AG10803 (cell line): ENCODE results near the gene LRRN2.

Source experiments
- DNase-seq: peaks from one replicate; pipeline ENCODE4 v3.0.0; 2010; ENCODE audit warnings: low read depth
- H3K4me3 ChIP-seq: 2 replicates; pipeline ENCODE4 v1.5.1; 2011; ENCODE audit warnings: mild to moderate bottlenecking, low read length, control low read depth
- TF ChIP-seq, protein P1 (sequence below): conservative IDR thresholded peaks from 2 replicates; pipeline ENCODE4 v1.5.1; 2011; ENCODE audit warnings: mild to moderate bottlenecking, low read length, control low read depth, inconsistent platforms

Gene LRRN2

GRCh38 chr1:204589409-204590038 lies 96.0 kb downstream of the LRRN2 start:
- peak; percentile 80 for DNase-seq

GRCh38 chr1:204588826-204589225 lies 96.7 kb downstream of the LRRN2 start:
- TF ChIP-seq, protein P1, sequence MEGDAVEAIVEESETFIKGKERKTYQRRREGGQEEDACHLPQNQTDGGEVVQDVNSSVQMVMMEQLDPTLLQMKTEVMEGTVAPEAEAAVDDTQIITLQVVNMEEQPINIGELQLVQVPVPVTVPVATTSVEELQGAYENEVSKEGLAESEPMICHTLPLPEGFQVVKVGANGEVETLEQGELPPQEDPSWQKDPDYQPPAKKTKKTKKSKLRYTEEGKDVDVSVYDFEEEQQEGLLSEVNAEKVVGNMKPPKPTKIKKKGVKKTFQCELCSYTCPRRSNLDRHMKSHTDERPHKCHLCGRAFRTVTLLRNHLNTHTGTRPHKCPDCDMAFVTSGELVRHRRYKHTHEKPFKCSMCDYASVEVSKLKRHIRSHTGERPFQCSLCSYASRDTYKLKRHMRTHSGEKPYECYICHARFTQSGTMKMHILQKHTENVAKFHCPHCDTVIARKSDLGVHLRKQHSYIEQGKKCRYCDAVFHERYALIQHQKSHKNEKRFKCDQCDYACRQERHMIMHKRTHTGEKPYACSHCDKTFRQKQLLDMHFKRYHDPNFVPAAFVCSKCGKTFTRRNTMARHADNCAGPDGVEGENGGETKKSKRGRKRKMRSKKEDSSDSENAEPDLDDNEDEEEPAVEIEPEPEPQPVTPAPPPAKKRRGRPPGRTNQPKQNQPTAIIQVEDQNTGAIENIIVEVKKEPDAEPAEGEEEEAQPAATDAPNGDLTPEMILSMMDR = no peak
- DNase-seq = no peak
- H3K4me3 ChIP-seq = no peak overlapping the region

More at GRCh38 chr1:204589409-204590038, 96.0 kb downstream of the LRRN2 start:
- no peak overlapping the region for H3K4me3 ChIP-seq
- TF ChIP-seq, protein P1 = no peak

GRCh38 chr1:204587621-204588020 lies 97.9 kb downstream of the LRRN2 start:
- H3K4me3 ChIP-seq = no peak overlapping the region
- DNase-seq = no peak
- TF ChIP-seq, protein P1 = no peak

GRCh38 chr1:204584699-204585372 lies 100.7 kb downstream of the LRRN2 start:
- H3K4me3 ChIP-seq = no peak overlapping the region
- TF ChIP-seq, protein P1 = no peak
- DNase-seq = no peak

DNA sequence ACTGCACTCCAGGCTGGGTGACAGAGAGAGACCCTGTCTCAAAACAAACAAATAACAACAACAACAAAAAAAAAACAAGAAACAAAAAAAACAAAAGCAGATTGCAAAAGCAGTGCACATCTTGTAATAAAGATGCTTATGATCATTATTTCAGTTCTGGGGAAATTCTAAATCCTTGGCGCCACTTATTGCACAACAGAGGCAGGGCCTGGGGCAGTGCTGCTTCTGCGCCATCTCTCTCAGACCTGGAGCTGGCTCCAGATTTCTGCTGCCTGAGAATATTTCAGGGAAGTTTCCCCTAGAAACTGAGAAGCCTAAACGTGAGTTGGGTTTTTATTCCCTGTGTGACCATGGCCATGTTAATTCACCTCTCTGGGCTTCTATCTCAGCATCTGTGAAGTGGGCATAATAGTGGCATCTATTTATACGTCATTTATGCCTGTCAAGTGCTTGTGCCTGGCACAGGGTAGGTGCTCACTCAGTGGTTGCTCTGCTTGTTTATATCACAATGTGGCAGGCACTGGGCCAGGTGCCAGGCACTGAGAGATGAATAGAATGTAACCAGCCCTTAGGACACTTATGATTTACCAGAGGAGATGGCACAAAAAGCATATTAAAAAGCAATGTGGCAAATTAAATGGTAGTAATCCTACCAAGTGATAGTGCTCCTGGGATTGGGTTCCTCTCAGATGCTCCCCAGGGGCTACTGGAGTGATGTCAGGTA lies 101.5 kb downstream of the LRRN2 start:
- DNase-seq = no peak
- TF ChIP-seq, protein P1 = no peak
- H3K4me3 ChIP-seq = no peak overlapping the region

DNA sequence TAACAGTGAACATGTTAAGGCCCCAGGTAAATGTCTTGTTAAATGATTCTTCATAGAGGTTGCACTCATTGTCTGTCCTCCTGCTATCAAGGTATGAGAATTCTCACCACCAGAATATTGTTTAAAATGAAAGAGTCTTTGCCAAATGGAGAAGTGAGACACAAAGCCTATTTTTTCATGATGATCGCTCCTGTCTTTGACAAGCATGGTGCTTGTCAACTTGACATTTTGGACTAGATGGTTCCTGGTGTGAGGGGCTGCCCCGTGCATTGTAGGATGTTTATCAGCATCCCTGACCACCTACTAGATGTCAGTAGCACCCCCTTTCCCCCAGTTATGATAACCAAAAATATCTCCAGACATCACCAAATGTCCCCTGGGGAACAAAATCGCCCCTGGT lies 103.8 kb downstream of the LRRN2 start:
- no peak for DNase-seq
- TF ChIP-seq, protein P1 = no peak
- H3K4me3 ChIP-seq = no peak overlapping the region
